Urinary bladder (tissue), 4 donors: ENCODE measurements around the gene UIMC1. TPM values are rescaled to one million over a fixed set of nuclear protein-coding genes. Genes with fewer than 3 reads are reported as not detected.

Experiments used
- DNase-seq: peaks from one replicate; pipeline ENCODE4 v3.0.0-alpha.2; 2015; ENCODE audit errors: extremely low spot score
- H3K27ac ChIP-seq: one replicate; pipeline ENCODE4 v1.5.1; 2013; ENCODE audit warnings: low read depth, mild to moderate bottlenecking, moderate library complexity
- H3K36me3 ChIP-seq: one replicate; pipeline ENCODE4 v1.6.1; 2013; ENCODE audit warnings: mild to moderate bottlenecking, moderate library complexity; ENCODE audit not compliant: insufficient read depth
- H3K4me1 ChIP-seq: one replicate; pipeline ENCODE4 v1.6.1; 2013; ENCODE audit warnings: mild to moderate bottlenecking, moderate library complexity; ENCODE audit not compliant: insufficient read depth
- H3K4me3 ChIP-seq: one replicate; pipeline ENCODE4 v1.5.1; 2013; ENCODE audit warnings: low read depth, low read length
- WGBS: extraction: QIAGEN DNeasy Blood & Tissue Kit; methylation state at CpG from one replicate; pipeline ENCODE4 v1.1.7; 2013; 5-methylcytosine and 5-hydroxymethylcytosine counted together
- polyA plus RNA-seq: library from polyadenylated mRNA; stranded (reverse); fragments of 200-250 nt; gene quantifications from one replicate; pipeline ENCODE4 v1.2.3, GENCODE V29; 2013
- total RNA-seq: library from RNA; depleted of rRNA; stranded (reverse); fragments of >200 nt; gene quantifications from one replicate; pipeline ENCODE4 v1.2.3, GENCODE V29; 2014
- donor health status: healthy with polysubstance abuse.
- donor health status: healthy.

Gene UIMC1
- total and polyA plus RNA-seq, 2 donors, result 36.3 to 48.9 TPM

GRCh38 chr5:176887252-176887849 lies 119.2 kb downstream of the UIMC1 start:
- no peak for DNase-seq
- Histone ChIP-seq H3K4me1 (no peaks in the 10 kb centered on the region), H3K27ac (no peak overlapping the region), H3K4me3 (no peak overlapping the region), H3K36me3 (no peaks in the 10 kb centered on the region)
- 88% methylated on average over 28 of the region's 28 CpGs for WGBS

GRCh38 chr5:176886336-176887251 lies 120.0 kb downstream of the UIMC1 start:
- no peak overlapping the region for H3K27ac ChIP-seq
- H3K4me1 ChIP-seq, result no peaks in the 10 kb centered on the region
- no peak for DNase-seq
- WGBS, result 92% methylated on average over 13 of the region's 13 CpGs
- no peaks in the 10 kb centered on the region for H3K36me3 ChIP-seq
- no peak overlapping the region for H3K4me3 ChIP-seq

- 50% methylated on average over 4 of the region's 4 CpGs for WGBS
- Histone ChIP-seq H3K27ac (no peak overlapping the region), H3K4me3 (no peak overlapping the region), H3K4me1 (no peaks in the 10 kb centered on the region), H3K36me3 (no peaks in the 10 kb centered on the region)
- no peak for DNase-seq
These were observed 122.0 kb downstream of the UIMC1 start for GRCh38 chr5:176884571-176884890.

GRCh38 chr5:176883700-176884570 lies 122.6 kb downstream of the UIMC1 start:
- no peak for DNase-seq
- Histone ChIP-seq H3K4me1 (no peaks in the 10 kb centered on the region), H3K27ac (no peak overlapping the region), H3K36me3 (no peaks in the 10 kb centered on the region), H3K4me3 (no peak overlapping the region)
- WGBS, result 87% methylated on average over 17 of the region's 17 CpGs

GRCh38 chr5:176882567-176882903 lies 124.0 kb downstream of the UIMC1 start:
- Histone ChIP-seq H3K4me1 (no peaks in the 10 kb centered on the region), H3K4me3 (no peak overlapping the region), H3K27ac (no peak overlapping the region), H3K36me3 (no peaks in the 10 kb centered on the region)
- no peak for DNase-seq
- WGBS, result 46% methylated on average over 6 of the region's 6 CpGs

GRCh38 chr5:176881816-176882566 lies 124.6 kb downstream of the UIMC1 start:
- WGBS, result 83% methylated on average over 25 of the region's 25 CpGs
- Histone ChIP-seq H3K36me3 (no peaks in the 10 kb centered on the region), H3K4me1 (no peaks in the 10 kb centered on the region), H3K4me3 (no peak overlapping the region), H3K27ac (no peak overlapping the region)
- DNase-seq, result no peak

- Histone ChIP-seq H3K36me3 (no peaks in the 10 kb centered on the region), H3K27ac (no peak overlapping the region), H3K4me1 (no peaks in the 10 kb centered on the region), H3K4me3 (no peak overlapping the region)
- no peak for DNase-seq
- WGBS, result 93% methylated on average over 28 of the region's 28 CpGs
These were observed 125.4 kb downstream of the UIMC1 start for GRCh38 chr5:176881021-176881749.

GRCh38 chr5:176880366-176881020 lies 126.1 kb downstream of the UIMC1 start:
- DNase-seq, result no peak
- 86% methylated on average over 26 of the region's 26 CpGs for WGBS

GRCh38 chr5:176879663-176880361 lies 126.8 kb downstream of the UIMC1 start:
- WGBS, result 65% methylated on average over 23 of the region's 23 CpGs
- Histone ChIP-seq H3K4me3 (no peak overlapping the region), H3K36me3 (no peaks in the 10 kb centered on the region), H3K27ac (no peak overlapping the region), H3K4me1 (no peaks in the 10 kb centered on the region)
- no peak for DNase-seq

More at GRCh38 chr5:176880366-176881020, 126.1 kb downstream of the UIMC1 start:
- Histone ChIP-seq H3K36me3 (no peaks in the 10 kb centered on the region), H3K27ac (no peak overlapping the region), H3K4me3 (no peak overlapping the region), H3K4me1 (no peaks in the 10 kb centered on the region)

GRCh38 chr5:176878906-176879662 lies 127.5 kb downstream of the UIMC1 start:
- 83% methylated on average over 23 of the region's 23 CpGs for WGBS
- no peaks in the 10 kb centered on the region for H3K4me1 ChIP-seq

GRCh38 chr5:176878463-176878862 lies 128.1 kb downstream of the UIMC1 start:
- no peak overlapping the region for H3K4me3 ChIP-seq
- no peak overlapping the region for H3K27ac ChIP-seq
- no peaks in the 10 kb centered on the region for H3K36me3 ChIP-seq
- no peak for DNase-seq
- 89% methylated on average over 12 of the region's 12 CpGs for WGBS
- H3K4me1 ChIP-seq, result no peaks in the 10 kb centered on the region

More at GRCh38 chr5:176878906-176879662, 127.5 kb downstream of the UIMC1 start:
- DNase-seq, result no peak
- H3K4me3 ChIP-seq, result no peak overlapping the region
- no peaks in the 10 kb centered on the region for H3K36me3 ChIP-seq
- no peak overlapping the region for H3K27ac ChIP-seq
